A549 (cell line): ENCODE data around the gene TMEM119. TPM values are rescaled to one million over a fixed set of nuclear protein-coding genes. Genes with fewer than 3 reads are reported as not detected.

Experiments
- ATAC-seq, 2 experiments: fragments of 200-7000 bp in 1 of 2; fragments of >200 bp in 1 of 2; cut with Nextera tagmentation in 1 of 2; cut with Tn5 transposase in 1 of 2; 3 replicates each; pipeline versions ENCODE4 v1.8.0 to v1.9.1; 2018 to 2020; ENCODE audit warnings: mild to moderate bottlenecking in 1 of 2, moderate library complexity in 1 of 2
- CTCF ChIA-PET: fragments of 300-600 bp; sonication (Branson Sonifier 250); formaldehyde crosslinking; extraction: SDS; loops from one replicate; lab custom pipeline; 2021; ENCODE audit warnings: antibody characterized with exemption, inconsistent platforms; lab: Yijun Ruan, JAX
- POLR2A ChIA-PET: fragments of 350-600 bp; formaldehyde crosslinking; extraction: SDS; loops from one replicate; lab custom pipeline; 2021; ENCODE audit warnings: antibody characterized with exemption, inconsistent platforms; lab: Yijun Ruan, JAX
- DNase-seq, 2 experiments: peaks; one replicate each; pipeline versions ENCODE4 v3.0.0 to v3.0.0-alpha.2; 2011 to 2016; ENCODE audit warnings: low read depth in 1 of 2, low spot score in 1 of 2
- FAIRE-seq: peaks from 2 replicates; lab custom pipeline; 2011; peaks lifted over from hg19 to GRCh38; lab: Jason Lieb, UNC
- H3K27ac ChIP-seq, 2 experiments: fragments of >200 bp; sonication (Bioruptor Twin); formaldehyde crosslinking; 3 replicates each; pipeline ENCODE4 v1.5.1; 2016 to 2017
- H3K4me1 ChIP-seq: fragments of >200 bp; sonication (Bioruptor Twin); formaldehyde crosslinking; 3 replicates; pipeline ENCODE4 v1.6.1; 2016
- H3K4me2 ChIP-seq: fragments of >200 bp; sonication (Bioruptor Twin); formaldehyde crosslinking; 3 replicates; pipeline ENCODE4 v1.6.1; 2016
- H3K4me3 ChIP-seq: fragments of >200 bp; sonication (Bioruptor Twin); formaldehyde crosslinking; 3 replicates; pipeline ENCODE4 v1.5.1; 2016
- H3K9me3 ChIP-seq: fragments of >200 bp; sonication (Bioruptor Twin); formaldehyde crosslinking; 3 replicates; pipeline ENCODE4 v1.6.1; 2016
- ATOH8 ChIP-seq: fragments of 250-450 bp; sonication (Bioruptor Pico); IDR thresholded peaks from 2 replicates; pipeline ENCODE4 v1.5.0; 2020; ENCODE audit warnings: low read depth, mild to moderate bottlenecking, moderate library complexity
- BHLHE40 ChIP-seq: IDR thresholded peaks from 2 replicates; pipeline ENCODE4 v1.6.1; 2012; ENCODE audit warnings: low read depth, low read length, inconsistent platforms
- CHD2 ChIP-seq: fragments of 150-350 bp; IDR thresholded peaks from 2 replicates; pipeline ENCODE4 v1.6.1; 2014; ENCODE audit warnings: low read length; ENCODE audit not compliant: partially characterized antibody
- ESRRA ChIP-seq: fragments of 150-350 bp; IDR thresholded peaks from 2 replicates; pipeline ENCODE4 v1.6.1; 2014; ENCODE audit warnings: mild to moderate bottlenecking, low read length, borderline replicate concordance
- FOSL2 ChIP-seq, 2 experiments: fragments of 450-650 bp in 1 of 2; fragments of >200 bp in 1 of 2; sonication (Bioruptor Twin) in 1 of 2; formaldehyde crosslinking; IDR thresholded peaks; 2 replicates each; pipeline versions ENCODE4 v1.5.0 to v1.6.1; 2016 to 2020; ENCODE audit warnings: mild to moderate bottlenecking in 1 of 2, moderate library complexity in 1 of 2
- FOXS1 ChIP-seq: fragments of 250-450 bp; sonication (Bioruptor Pico); IDR thresholded peaks from 2 replicates; pipeline ENCODE4 v1.5.0; 2020; ENCODE audit warnings: mild to moderate bottlenecking, moderate library complexity
- HES2 ChIP-seq: fragments of >200 bp; sonication (Bioruptor Twin); formaldehyde crosslinking; IDR thresholded peaks from 2 replicates; pipeline ENCODE4 v1.6.1; 2016
- HEYL ChIP-seq: fragments of 250-450 bp; sonication (Bioruptor Pico); IDR thresholded peaks from 2 replicates; pipeline ENCODE4 v1.8.0; 2021; ENCODE audit warnings: mild to moderate bottlenecking, moderate library complexity
- JUNB ChIP-seq: fragments of >200 bp; sonication (Bioruptor Twin); formaldehyde crosslinking; IDR thresholded peaks from 2 replicates; pipeline ENCODE4 v1.6.1; 2016
- MYC ChIP-seq: IDR thresholded peaks from 2 replicates; pipeline ENCODE4 v1.6.1; 2012; ENCODE audit warnings: mild to moderate bottlenecking, inconsistent platforms, low read length, improper control_type of control experiment, borderline replicate concordance
- NPAS2 ChIP-seq: fragments of 250-450 bp; sonication (Bioruptor Pico); IDR thresholded peaks from 2 replicates; pipeline ENCODE4 v1.8.0; 2022; ENCODE audit warnings: mild to moderate bottlenecking, moderate library complexity, borderline replicate concordance
- NR3C1 ChIP-seq: fragments of >200 bp; sonication (Bioruptor Twin); formaldehyde crosslinking; IDR thresholded peaks from 3 replicates; pipeline ENCODE4 v1.6.1; 2017
- POLR2A ChIP-seq: IDR thresholded peaks from 2 replicates; pipeline ENCODE4 v1.6.1; 2012; ENCODE audit warnings: mild to moderate bottlenecking, low read length
- POLR2AphosphoS2 ChIP-seq: conservative IDR thresholded peaks from 2 replicates; pipeline ENCODE4 v1.6.1; 2012; ENCODE audit warnings: low read length, improper control_type of control experiment, inconsistent platforms
- RAD21 ChIP-seq, 2 experiments: fragments of >200 bp in 1 of 2; sonication (Bioruptor Twin) in 1 of 2; formaldehyde crosslinking in 1 of 2; IDR thresholded peaks in 1 of 2; conservative IDR thresholded peaks in 1 of 2; 2 replicates in 1 of 2; 3 replicates in 1 of 2; pipeline ENCODE4 v1.6.1; 2012 to 2018; ENCODE audit warnings: inconsistent platforms in 1 of 2
- RCOR1 ChIP-seq: fragments of 150-350 bp; IDR thresholded peaks from 2 replicates; pipeline ENCODE4 v1.6.1; 2014; ENCODE audit warnings: antibody characterized with exemption, low read length, low read depth
- RFX5 ChIP-seq: fragments of 450-650 bp; IDR thresholded peaks from 2 replicates; pipeline ENCODE4 v1.7.1; 2014; ENCODE audit warnings: antibody characterized with exemption, mild to moderate bottlenecking, moderate library complexity
- RNF2 ChIP-seq: fragments of 200-600 bp; sonication (generic); IDR thresholded peaks from 2 replicates; pipeline ENCODE4 v1.6.1; 2016; ENCODE audit warnings: low read depth, mild to moderate bottlenecking, antibody characterized with exemption, moderate library complexity, borderline replicate concordance
- SMC3 ChIP-seq: fragments of >200 bp; sonication (Bioruptor Twin); formaldehyde crosslinking; IDR thresholded peaks from 3 replicates; pipeline ENCODE4 v1.6.1; 2018; ENCODE audit warnings: inconsistent platforms
- SREBF2 ChIP-seq: fragments of 450-650 bp; IDR thresholded peaks from 2 replicates; pipeline ENCODE4 v1.6.1; 2014; ENCODE audit warnings: mild to moderate bottlenecking, moderate library complexity
- TP53 ChIP-seq: fragments of 250-450 bp; sonication (Bioruptor Pico); IDR thresholded peaks from 2 replicates; pipeline ENCODE4 v1.5.0; 2021; ENCODE audit warnings: mild to moderate bottlenecking, moderate library complexity
- USF2 ChIP-seq: fragments of 450-650 bp; IDR thresholded peaks from 2 replicates; pipeline ENCODE4 v1.6.1; 2014; ENCODE audit warnings: antibody characterized with exemption
- ZFP36 ChIP-seq: fragments of 450-650 bp; IDR thresholded peaks from 2 replicates; pipeline ENCODE4 v1.6.1; 2014; ENCODE audit warnings: borderline replicate concordance; ENCODE audit not compliant: partially characterized antibody
- ZNF302 ChIP-seq: fragments of 250-450 bp; sonication (Bioruptor Pico); IDR thresholded peaks from 2 replicates; pipeline ENCODE4 v1.9.0; 2021; ENCODE audit warnings: inconsistent platforms, mild to moderate bottlenecking, moderate library complexity
- WGBS: methylation state at CpG from one replicate; pipeline ENCODE4 v1.1.6; 2017; ENCODE audit errors: missing lambda C conversion rate; 5-methylcytosine and 5-hydroxymethylcytosine counted together
- polyA plus RNA-seq, 4 experiments: library from polyadenylated mRNA; depleted of rRNA in 3 of 4; stranded (reverse); fragments of >200 nt; fragmentation: RNase III in 1 of 4; extraction: RNeasy Plus Mini Kit Qiagen cat#74134 plus additional on column Dnase treatment in 1 of 4; gene quantifications; 2 replicates in 3 of 4; 3 replicates in 1 of 4; pipeline ENCODE4 v1.2.3, GENCODE V29; 2011 to 2017
- TF ChIP-seq, protein P1 (sequence below): IDR thresholded peaks from 2 replicates; pipeline ENCODE4 v1.6.1; 2012

The TMEM119 gene
- polyA plus RNA-seq, 2 of the 4 experiments (the other 2 are of a cell fraction): not detected

GRCh38 chr12:108604208-108604941, 6.5 kb upstream of the TMEM119 start:
- ChIA-PET CTCF (interaction anchor here (1.7 to 20.7 kb wide), 3 partner anchors 10 to 37 kb away, joined by 5 to 533 read pairs (median 166); partner anchors contain the start of genes ISCU and SART3), POLR2A (no interaction called here)
- H3K4me2 ChIP-seq: no peak overlapping the region
- no peak overlapping the region for H3K4me3 ChIP-seq
- H3K27ac ChIP-seq: no peak overlapping the region
- no peaks in the 10 kb centered on the region for H3K9me3 ChIP-seq
- TF ChIP-seq CHD2 (no peak), USF2 (no peak), TP53 (CRISPR knock-in tag) (no peak), ESRRA (no peak), ATOH8 (no peak), HES2 (no peak), HEYL (CRISPR knock-in tag) (no peak), SREBF2 (no peak), RNF2 (no peak), BHLHE40 (no peak), NPAS2 (CRISPR knock-in tag) (no peak), POLR2AphosphoS2 (no peak), MYC (no peak), RFX5 (no peak), SMC3 (no peak)
- DNase-seq (no peak), ATAC-seq (peak in 1 of 2 experiments; percentile 23; a peak in 3 of 6 replicates), FAIRE-seq (no peak)
- H3K4me1 ChIP-seq: no peaks in the 10 kb centered on the region
- WGBS: 49% methylated on average over 14 of the region's 14 CpGs

DNA sequence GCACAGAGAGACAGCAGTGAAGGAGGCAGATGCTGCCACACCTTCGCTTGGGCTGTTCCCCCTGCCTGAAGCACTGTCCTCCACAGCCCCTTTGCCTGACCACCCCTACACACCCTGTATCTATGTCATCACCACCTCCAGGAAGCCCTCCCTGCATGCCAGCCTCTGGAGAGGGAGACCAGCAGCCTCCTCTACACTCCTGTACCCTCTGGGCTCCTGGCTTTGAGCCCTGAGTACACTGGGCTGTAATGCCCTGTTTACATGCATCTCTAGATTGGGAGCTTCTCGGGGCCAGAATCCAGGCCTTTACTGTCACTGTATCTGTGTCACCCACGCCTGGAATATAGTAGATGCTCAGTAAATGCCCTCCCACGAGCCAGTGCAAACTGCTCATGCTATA, 5.9 kb upstream of the TMEM119 start:
- ATAC-seq: no peak
- CTCF ChIA-PET: interaction anchor here (1.0 to 20.7 kb wide), 4 partner anchors 10 to 36 kb away, joined by 3 to 533 read pairs (median 86); partner anchors contain the start of genes ISCU and SART3
- FAIRE-seq: no peak
- TF ChIP-seq, protein P1, sequence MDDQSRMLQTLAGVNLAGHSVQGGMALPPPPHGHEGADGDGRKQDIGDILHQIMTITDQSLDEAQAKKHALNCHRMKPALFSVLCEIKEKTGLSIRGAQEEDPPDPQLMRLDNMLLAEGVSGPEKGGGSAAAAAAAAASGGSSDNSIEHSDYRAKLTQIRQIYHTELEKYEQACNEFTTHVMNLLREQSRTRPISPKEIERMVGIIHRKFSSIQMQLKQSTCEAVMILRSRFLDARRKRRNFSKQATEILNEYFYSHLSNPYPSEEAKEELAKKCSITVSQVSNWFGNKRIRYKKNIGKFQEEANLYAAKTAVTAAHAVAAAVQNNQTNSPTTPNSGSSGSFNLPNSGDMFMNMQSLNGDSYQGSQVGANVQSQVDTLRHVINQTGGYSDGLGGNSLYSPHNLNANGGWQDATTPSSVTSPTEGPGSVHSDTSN: no peak
- peak; percentile 74 for TF ChIP-seq ZFP36
- no peak for DNase-seq
- 45% methylated on average over 4 of the region's 4 CpGs for WGBS
- no peak overlapping the region for H3K27ac ChIP-seq
- no peak overlapping the region for H3K4me3 ChIP-seq
- no peaks in the 10 kb centered on the region for H3K4me1 ChIP-seq
- no peaks in the 10 kb centered on the region for H3K9me3 ChIP-seq
- H3K4me2 ChIP-seq: no peak overlapping the region
- POLR2A ChIA-PET: no interaction called here

DNA sequence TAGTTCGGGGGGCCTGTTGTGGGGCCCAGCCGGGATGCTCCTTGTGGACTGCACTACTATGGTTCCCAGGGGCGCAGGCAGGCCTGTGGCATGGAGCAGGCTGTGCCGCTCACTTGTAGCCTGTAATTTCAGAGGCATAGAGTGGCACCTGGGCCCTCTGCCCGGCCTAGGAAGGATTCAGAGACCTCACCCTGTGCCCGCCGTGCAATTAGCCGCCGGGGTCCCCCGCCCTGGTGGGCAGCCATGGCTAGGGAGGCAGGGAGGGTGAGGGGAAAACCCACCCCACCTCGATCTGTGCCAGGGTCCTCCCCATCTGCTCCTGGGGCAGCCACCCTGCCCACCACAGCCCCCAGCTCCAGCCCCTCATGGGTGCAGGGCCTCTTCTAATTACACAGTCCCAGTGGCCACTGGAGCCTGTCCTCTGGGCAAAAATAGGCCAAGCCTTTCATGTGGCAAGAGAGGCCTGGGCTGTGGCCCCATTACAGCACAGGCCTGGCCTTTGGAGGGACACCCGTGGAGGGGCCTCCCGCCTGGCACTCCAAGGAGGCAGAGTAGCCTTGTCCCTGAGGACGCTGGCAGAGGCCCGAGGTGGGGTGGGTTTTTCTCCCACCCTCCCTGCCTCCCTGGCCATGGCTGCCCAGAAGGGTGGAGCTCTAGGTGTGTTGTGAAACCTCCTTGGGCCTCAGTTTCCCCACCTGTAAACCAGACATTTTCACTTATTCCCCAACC, 5.3 kb upstream of the TMEM119 start:
- Histone ChIP-seq H3K4me2 (no peak overlapping the region), H3K4me1 (no peaks in the 10 kb centered on the region), H3K9me3 (no peaks in the 10 kb centered on the region), H3K4me3 (no peak overlapping the region), H3K27ac (no peak overlapping the region)
- no peak for ATAC-seq
- no peak for FAIRE-seq
- POLR2A ChIA-PET: no interaction called here
- DNase-seq: no peak
- WGBS: 76% methylated on average over 13 of the region's 15 CpGs
- no peak for TF ChIP-seq CHD2
- TF ChIP-seq NR3C1: no peak
- TF ChIP-seq, protein P1: no peak
- TF ChIP-seq RCOR1: no peak
- no peak for TF ChIP-seq FOSL2 (IDR thresholded peaks at IDR 0.05)
- no peak for TF ChIP-seq FOSL2 (CRISPR knock-in tag; IDR thresholded peaks at IDR 0.05)
- no peak for TF ChIP-seq RNF2
- no peak for TF ChIP-seq FOXS1
- TF ChIP-seq POLR2A: no peak
- TF ChIP-seq RAD21 (conservative IDR thresholded peaks at IDR 0.05 in 1 of 2, IDR thresholded peaks at IDR 0.05 in 1 of 2): no peak
- TF ChIP-seq ATOH8: no peak
- no peak for TF ChIP-seq JUNB
- no peak for TF ChIP-seq ZNF302 (CRISPR knock-in tag)
- CTCF ChIA-PET: interaction anchor here (1.0 to 20.7 kb wide), 4 partner anchors 11 to 36 kb away, joined by 3 to 533 read pairs (median 86); partner anchors contain the start of genes ISCU and SART3
